Measurements from ENCODE around the gene KNCN. TPM values are rescaled to one million over a fixed set of nuclear protein-coding genes. Genes with fewer than 3 reads are reported as not detected.

The KNCN gene
- total RNA-seq, 1 donor from 2014 or later = not detected

DNA sequence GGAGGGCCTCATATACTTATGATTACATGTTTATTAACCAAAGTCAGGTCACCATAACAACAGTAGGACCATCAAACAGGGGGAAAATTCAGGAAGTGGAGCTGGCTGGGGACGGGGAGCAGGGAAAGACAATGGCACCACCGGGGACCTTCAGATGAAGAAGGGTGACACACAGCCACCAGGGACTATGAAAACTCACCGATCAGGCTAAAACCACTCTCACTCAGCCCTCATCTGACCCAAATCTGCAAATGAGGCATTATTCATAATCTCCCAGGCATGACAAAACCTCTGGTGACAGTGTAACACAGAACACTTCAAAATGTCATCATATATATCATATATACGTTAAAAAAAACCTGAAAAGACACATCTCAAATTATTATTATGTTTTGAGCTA lies 41.4 kb upstream of the KNCN start:
- no peak overlapping the region for H3K4me3 ChIP-seq (ENCODE audit: low read depth, low read length)
- TF ChIP-seq, protein P1, sequence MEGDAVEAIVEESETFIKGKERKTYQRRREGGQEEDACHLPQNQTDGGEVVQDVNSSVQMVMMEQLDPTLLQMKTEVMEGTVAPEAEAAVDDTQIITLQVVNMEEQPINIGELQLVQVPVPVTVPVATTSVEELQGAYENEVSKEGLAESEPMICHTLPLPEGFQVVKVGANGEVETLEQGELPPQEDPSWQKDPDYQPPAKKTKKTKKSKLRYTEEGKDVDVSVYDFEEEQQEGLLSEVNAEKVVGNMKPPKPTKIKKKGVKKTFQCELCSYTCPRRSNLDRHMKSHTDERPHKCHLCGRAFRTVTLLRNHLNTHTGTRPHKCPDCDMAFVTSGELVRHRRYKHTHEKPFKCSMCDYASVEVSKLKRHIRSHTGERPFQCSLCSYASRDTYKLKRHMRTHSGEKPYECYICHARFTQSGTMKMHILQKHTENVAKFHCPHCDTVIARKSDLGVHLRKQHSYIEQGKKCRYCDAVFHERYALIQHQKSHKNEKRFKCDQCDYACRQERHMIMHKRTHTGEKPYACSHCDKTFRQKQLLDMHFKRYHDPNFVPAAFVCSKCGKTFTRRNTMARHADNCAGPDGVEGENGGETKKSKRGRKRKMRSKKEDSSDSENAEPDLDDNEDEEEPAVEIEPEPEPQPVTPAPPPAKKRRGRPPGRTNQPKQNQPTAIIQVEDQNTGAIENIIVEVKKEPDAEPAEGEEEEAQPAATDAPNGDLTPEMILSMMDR (conservative IDR thresholded peaks at IDR 0.05; ENCODE audit: low read depth, low read length) = no peak
- DNase-seq (ENCODE audit: low read depth) = no peak

DNA sequence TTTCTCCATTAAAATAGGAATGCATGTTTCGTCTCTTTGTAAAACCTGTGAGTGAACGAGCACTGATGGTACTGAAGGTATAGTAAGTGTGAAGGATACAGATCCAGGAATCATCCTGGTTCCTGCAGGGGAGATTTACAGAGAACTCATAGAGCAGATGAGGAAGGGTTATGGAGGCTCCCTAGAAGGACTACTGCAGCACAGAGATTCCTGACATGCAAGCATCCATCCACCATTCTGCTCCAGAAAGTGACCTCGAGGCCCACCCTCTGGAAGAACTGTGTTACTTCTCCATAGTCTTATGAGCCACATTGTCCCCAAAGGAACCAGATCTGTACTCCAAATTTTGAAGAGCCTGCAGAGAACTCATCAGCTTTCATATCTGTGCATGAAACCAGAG lies 38.1 kb upstream of the KNCN start:
- DNase-seq (ENCODE audit: low read depth) = no peak
- TF ChIP-seq, protein P1 (conservative IDR thresholded peaks at IDR 0.05; ENCODE audit: low read depth, low read length) = no peak
- H3K4me3 ChIP-seq (ENCODE audit: low read depth, low read length) = no peak overlapping the region

DNA sequence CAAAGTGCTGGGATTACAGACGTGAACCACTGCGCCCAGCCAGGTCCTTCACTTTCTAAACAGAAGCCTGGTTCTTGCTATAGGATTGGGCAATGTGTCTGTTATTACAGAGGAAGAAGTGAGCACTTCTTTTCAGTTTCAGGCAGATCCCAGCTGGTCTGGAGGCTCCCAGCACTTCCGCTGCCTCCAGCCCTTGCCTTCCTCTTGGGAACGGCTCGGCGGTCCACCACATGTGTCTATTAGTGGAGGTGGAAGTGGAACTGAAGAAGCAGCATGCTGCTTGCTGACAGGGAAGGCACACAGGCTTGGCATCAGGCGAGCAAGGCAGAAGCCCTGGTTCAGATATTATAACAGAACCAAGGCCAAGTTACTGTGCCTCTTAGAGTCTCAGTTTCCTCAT lies 35.6 kb upstream of the KNCN start:
- no peak for DNase-seq (ENCODE audit: low read depth)
- TF ChIP-seq, protein P1 (conservative IDR thresholded peaks at IDR 0.05; ENCODE audit: low read depth, low read length) = no peak
- H3K4me3 ChIP-seq (ENCODE audit: low read depth, low read length) = no peak overlapping the region

DNA sequence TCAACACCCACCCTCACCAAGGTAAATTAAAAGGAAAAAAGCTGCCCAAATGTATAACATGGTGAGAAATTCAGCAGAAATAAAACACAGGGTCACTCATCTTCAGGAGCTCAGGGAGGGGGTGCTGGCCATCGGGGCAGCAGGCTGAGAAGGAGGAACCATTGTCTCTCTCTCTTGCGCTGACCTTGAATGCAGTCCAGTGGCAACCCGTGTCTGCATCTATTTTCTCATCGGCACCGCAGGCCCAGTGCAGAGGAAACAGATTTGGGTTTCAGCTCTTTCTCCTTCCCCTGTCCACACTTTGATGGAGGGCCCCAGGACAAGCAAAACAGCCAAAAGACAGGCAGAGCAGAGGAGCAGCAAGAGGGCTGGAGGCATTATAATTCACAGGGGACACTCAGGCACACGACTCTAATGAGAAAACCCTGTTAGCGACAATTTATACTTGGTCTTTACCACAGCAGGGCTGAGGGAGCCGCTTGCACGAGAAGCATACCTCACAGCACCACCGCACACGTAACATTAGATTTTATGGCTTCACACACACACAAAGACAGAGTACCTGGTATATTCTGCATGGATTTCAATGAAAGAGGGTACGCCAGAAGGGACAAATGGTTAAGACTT lies 34.0 kb upstream of the KNCN start:
- H3K4me3 ChIP-seq (ENCODE audit: low read depth, low read length) = no peak overlapping the region
- DNase-seq (ENCODE audit: low read depth) = no peak
- TF ChIP-seq, protein P1 (conservative IDR thresholded peaks at IDR 0.05; ENCODE audit: low read depth, low read length) = no peak

DNA sequence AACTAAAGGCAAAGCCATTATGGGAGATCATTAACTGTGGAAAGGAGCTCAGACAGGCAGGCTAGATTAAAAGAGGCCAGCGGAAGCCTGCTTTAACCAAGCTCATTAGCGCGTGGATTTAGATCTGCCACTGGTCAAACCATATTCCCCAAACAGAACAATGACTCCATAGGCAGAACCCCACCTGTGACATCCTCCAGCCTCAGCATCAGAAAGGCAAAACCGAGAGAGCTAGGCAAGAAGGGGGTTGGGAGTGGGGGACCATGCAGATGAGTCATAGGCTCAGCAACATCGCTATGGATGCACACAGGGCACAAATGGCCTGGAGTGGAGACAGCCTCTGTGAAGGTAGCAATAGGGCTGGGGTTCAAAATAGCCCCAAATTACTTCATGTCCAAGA lies 32.0 kb upstream of the KNCN start:
- TF ChIP-seq, protein P1 (conservative IDR thresholded peaks at IDR 0.05; ENCODE audit: low read depth, low read length) = no peak
- H3K4me3 ChIP-seq (ENCODE audit: low read depth, low read length) = no peak overlapping the region
- DNase-seq (ENCODE audit: low read depth) = no peak

DNA sequence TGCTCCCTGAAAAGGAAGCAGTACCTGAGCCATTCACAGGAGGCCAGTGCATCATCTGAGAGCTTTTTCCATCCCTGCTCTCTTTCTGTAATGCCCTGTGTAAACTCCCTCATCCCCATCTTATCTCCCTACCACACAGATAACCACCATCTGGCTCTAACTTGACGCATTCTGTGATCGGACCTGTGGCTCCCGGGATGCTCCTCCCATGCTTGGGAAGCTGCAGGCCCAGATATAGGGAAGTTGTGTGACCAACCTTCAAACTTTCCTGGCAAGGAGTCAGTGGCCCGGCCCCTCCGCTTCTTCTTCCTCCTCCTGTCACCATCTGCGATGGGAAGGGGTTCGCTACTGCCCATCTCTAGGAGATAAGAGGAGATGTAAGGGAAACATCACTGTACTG lies 31.5 kb upstream of the KNCN start:
- H3K4me3 ChIP-seq (ENCODE audit: low read depth, low read length) = no peak overlapping the region
- TF ChIP-seq, protein P1 (conservative IDR thresholded peaks at IDR 0.05; ENCODE audit: low read depth, low read length) = no peak

More for the DNA sequence above, 31.5 kb upstream of the KNCN start:
- DNase-seq (ENCODE audit: low read depth) = no peak

Measured in epithelial cell of proximal tubule (primary cell).